HK-2 (cell line): ENCODE measurements around the gene LZTFL1.

Experiments
- DNase-seq: peaks from one replicate; pipeline ENCODE4 v3.0.0-alpha.2; 2018; ENCODE audit not compliant: unreplicated experiment

LZTFL1 gene

DNA sequence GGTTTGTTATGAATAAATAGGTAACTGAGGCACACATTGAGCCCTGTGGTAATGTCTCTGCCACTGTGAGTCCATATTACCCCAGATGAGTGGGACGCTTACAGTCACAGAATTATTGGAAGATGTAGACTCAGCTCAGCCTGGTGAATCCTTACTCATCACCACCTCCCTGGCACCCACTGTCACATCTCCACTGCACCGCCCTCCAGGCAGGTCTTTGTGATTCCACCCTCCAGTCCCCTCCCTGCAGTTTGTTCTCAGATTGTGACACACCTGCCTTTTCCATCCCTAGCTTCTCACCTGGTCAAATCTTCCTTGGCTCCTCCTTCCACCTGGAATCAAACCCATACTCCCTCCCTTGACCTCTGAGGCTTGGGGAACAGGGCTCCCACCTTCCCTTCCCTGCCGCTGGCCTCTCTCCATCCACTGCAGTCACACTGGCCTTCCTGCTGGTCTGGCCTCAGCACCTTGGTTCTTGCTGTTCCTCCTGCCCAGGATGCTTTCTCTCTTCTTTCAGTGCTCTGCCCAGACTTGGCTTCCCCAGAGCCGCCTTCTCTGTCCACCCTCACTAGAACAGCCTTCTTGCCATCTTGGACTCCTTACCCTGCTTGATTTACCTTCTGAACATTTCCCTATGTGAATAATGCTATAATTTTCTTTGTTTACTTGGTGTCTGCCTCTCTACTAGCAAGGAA is 55.0 kb downstream of the LZTFL1 start:
- no peak for DNase-seq

GRCh38 chr3:45785605-45786150 is 56.2 kb downstream of the LZTFL1 start:
- no peak for DNase-seq

DNA sequence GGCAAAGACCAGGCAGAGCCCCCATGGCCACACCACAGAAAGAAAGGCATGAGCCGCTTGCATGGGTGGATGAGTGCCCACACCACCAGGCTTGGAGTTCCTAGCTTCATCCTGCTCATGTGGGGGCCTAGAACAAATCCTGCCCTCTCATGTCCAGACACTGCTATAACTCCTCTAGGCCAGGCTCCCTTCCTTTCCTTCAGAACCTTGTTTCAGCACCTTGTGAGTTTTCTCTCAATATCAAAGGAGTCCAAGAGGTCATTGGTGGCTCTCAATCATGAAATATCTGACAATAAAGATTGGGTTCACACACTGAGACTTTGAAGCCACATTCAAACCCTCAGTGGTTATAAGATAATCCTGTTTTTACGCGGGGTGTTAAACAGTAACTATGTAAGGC is 58.3 kb downstream of the LZTFL1 start:
- no peak for DNase-seq

- DNase-seq, result no peak
Observed at GRCh38 chr3:45782381-45782780, 59.5 kb downstream of the LZTFL1 start.

- no peak for DNase-seq
Observed at GRCh38 chr3:45781841-45782240, 60.1 kb downstream of the LZTFL1 start.

GRCh38 chr3:45781271-45781670 is 60.6 kb downstream of the LZTFL1 start:
- DNase-seq, result no peak

DNA sequence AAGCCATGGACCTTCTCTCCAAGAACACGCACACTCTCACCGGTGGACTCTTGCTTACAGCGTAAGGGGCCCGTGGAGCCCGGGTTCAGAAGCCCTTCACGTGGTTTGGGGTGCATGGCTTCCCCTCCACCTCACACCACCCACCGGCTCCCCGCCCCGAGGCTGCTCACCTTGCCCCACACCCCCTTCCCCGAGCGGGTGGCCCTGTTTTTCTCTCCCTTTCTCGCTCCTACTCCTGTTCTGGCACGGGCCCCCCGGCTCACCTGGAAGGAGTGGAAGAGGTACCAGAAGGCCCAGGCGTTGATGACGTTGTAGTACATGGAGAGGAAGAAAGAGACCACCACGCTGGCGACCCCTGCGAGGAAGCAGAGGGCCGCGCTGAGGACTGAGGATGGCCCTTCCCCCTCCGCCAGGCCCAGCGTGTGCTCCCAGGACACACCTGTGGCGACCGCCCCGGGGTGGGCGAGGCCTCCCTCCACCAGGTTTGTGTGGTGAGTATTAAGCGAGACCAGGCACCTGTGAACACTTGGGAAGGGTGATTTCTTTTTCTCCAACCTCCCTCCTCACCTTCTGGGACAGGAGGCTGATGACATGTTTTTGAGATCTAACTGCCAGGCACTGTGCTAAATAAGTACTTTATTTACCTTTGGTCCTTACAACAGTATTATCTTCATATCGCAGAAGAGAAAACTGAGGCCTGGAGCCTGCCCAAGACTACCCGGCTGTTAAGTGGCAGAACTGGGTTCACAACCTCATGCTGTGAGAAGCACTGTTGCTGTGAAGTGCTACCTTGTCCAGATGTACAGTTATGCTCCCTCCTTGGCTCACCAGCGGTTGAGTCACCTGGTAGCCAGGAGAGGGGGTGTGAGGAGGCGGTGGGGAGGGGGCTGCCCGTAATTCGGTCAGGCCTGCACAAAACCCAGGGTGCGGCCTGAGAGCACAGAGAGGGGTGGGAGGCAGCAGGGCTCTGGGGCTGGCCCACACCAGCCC is 61.9 kb downstream of the LZTFL1 start:
- no peak for DNase-seq

GRCh38 chr3:45778761-45779201 is 63.1 kb downstream of the LZTFL1 start:
- no peak for DNase-seq

DNA sequence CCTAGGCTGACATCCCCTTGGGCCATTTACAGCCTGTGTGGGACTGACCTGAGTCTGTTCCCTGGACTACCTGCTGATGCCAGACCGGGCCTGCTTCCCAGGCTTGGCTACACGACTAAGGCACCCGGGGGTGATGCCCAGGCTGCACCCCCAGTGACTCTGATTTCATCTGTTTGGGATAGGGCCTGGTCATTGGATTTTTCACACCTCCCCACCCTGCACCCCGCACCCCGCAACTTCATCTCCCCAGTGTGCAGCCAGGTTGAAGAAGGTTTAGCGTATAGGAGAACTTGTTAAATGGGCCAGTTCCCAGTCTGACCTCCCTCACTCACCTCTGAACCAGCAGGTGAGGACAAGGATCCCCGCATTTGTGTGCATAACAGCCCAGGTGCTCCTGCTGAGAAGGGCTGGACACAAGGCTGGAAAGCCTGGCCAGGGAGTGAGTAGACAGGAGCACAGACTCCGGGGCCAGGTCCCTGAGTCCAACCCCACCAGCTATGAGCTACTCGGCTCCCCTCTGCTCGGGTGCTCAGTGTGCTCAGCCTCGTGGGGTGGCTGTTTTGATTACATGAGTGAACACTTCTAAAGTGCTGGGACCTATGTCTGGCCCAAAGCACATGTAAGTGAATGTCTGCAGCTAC is 64.1 kb downstream of the LZTFL1 start:
- DNase-seq, result no peak

DNA sequence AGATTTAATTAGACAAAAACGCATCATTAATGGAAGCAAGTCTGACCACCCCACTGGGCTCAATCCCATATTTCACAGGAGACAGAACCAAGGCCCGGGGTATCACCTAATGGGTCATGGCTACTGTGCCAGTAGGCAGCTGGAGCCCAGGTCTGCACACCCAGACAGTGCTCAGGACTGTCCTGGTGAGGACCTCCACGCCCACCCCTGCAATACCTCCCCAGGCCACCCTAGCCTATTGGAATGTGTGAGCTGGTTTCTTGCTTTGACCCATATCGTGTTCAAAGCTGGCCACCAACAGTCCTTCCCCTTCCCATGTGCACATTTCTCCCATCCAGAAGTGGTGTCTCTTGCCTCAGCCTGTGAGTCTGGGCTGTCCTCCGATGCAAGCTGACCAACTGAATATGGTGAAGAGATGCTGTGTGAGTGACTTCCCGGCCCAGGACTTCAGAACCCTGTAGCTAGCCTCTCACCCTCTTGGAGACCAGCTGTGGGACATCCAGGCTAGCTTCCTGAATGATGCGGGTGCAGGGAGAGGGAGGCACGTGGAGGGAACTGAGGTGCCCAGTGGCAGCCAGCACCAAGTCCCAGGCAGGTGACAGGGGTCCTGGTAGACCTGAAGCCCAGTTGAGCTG is 64.7 kb downstream of the LZTFL1 start:
- no peak for DNase-seq

GRCh38 chr3:45776611-45777010 is 65.3 kb downstream of the LZTFL1 start:
- no peak for DNase-seq

- no peak for DNase-seq
Observed at GRCh38 chr3:45776301-45776595, 65.7 kb downstream of the LZTFL1 start.

DNA sequence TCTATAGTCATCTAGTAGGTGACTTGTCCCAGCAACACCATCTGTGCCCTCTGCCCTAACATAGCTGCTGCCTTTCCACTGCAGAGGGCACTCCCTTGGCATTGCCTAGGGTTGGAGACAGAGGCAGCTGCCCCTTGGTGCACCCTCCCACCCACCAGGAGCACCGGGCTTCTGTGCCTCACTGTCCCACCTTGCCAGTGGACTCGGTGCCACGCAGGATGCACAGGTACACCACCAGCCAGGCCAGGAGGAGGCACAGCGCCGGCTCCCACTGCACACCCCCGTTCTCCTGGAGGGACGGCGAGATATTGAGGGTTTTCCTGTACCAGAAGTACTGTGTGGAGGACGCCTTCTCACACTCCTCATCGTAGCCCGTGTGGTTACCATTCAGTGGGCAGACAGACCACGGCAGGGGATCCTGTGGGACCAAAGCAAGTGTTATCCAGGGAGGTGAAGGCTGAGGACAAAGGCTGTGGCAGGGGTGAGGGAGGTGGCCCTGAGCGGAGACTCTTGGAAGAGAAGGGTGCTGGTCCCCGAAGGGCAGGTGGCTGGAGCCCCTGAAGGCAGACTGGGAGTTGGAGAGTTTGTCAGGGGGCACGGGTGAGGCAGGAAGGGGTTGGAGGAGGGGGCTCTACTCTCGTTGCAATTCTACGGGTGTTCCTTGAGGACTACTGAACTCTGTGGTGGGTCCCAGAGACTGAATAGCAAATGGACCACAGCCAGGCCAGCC is 66.2 kb downstream of the LZTFL1 start:
- DNase-seq, result no peak

- no peak for DNase-seq
Observed at GRCh38 chr3:45774581-45775521, 67.1 kb downstream of the LZTFL1 start.

- DNase-seq, result no peak
Observed at GRCh38 chr3:45773714-45774449, 68.0 kb downstream of the LZTFL1 start.
